Measurements from ENCODE around the gene LONP2. TPM values are rescaled to one million over a fixed set of nuclear protein-coding genes. Genes with fewer than 3 reads are reported as not detected.
"Not testable (repeated sequence)": the region's sequence is repeated elsewhere in the genome, so short reads cannot be mapped to it uniquely, and the experiment has no call there.

The LONP2 gene
- polyA plus RNA-seq, 3 donors: 21.5 to 35.6 (median 26.0) TPM

- H3K9me3 ChIP-seq (replicated peaks in 1 of 2; ENCODE audit: control insufficient read depth in 1 of 2, insufficient read depth in 1 of 2, low read length in 2 of 2): no peaks in the 10 kb centered on the region
- Mint-ChIP-seq H3K36me3 (peaks cover 65 to 73% of the 10 kb centered on the region in 2 donors), H3K4me3 (no peak overlapping the region), H3K4me1 (peaks cover 8% of the 10 kb centered on the region), H3K9me3 (no peaks in the 10 kb centered on the region), H3K27me3 (ENCODE audit: low read depth in 3 of 3) (no peaks in the 10 kb centered on the region), H3K27ac (peak overlapping the region in 5 of 7 donors; percentile 1 to 68 (median 63))
- H2AFZ ChIP-seq (ENCODE audit: insufficient read depth, low read depth, low read length, poor library complexity, severe bottlenecking): no peak overlapping the region
- no peak overlapping the region for H3K4me3 ChIP-seq (replicated peaks in 1 of 3; ENCODE audit: low read depth in 2 of 3, low read length in 3 of 3)
- intact Hi-C loops (cut with micrococcal nuclease): loop anchor here (2.0 to 5.0 kb wide), 5 partner anchors 34 to 279 kb away; partner anchors contain the start of gene SIAH1 (in 1 of the 2)
- peaks cover 56 to 83% of the 10 kb centered on the region in 2 donors for H3K36me3 ChIP-seq (replicated peaks in 1 of 2; ENCODE audit: control insufficient read depth in 1 of 2, insufficient read depth in 2 of 2, low read length in 2 of 2)
- H3K27ac ChIP-seq (ENCODE audit: low read depth in 1 of 2, low read length in 2 of 2): no peak overlapping the region
- H3K79me2 ChIP-seq (ENCODE audit: insufficient read depth, low read length): peaks cover 31% of the 10 kb centered on the region
- WGBS (ENCODE audit: insufficient coverage): 4% methylated on average over 4 of the region's 7 CpGs
- no peak overlapping the region for H3K9ac ChIP-seq (ENCODE audit: insufficient read depth, low read length, poor library complexity, severe bottlenecking)
- H3K27me3 ChIP-seq (ENCODE audit: control insufficient read depth in 2 of 2, insufficient read depth in 2 of 2, low read length in 2 of 2): no peaks in the 10 kb centered on the region
- TF ChIP-seq, protein P1, sequence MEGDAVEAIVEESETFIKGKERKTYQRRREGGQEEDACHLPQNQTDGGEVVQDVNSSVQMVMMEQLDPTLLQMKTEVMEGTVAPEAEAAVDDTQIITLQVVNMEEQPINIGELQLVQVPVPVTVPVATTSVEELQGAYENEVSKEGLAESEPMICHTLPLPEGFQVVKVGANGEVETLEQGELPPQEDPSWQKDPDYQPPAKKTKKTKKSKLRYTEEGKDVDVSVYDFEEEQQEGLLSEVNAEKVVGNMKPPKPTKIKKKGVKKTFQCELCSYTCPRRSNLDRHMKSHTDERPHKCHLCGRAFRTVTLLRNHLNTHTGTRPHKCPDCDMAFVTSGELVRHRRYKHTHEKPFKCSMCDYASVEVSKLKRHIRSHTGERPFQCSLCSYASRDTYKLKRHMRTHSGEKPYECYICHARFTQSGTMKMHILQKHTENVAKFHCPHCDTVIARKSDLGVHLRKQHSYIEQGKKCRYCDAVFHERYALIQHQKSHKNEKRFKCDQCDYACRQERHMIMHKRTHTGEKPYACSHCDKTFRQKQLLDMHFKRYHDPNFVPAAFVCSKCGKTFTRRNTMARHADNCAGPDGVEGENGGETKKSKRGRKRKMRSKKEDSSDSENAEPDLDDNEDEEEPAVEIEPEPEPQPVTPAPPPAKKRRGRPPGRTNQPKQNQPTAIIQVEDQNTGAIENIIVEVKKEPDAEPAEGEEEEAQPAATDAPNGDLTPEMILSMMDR (IDR thresholded peaks at IDR 0.05): peak; percentile 96
- peak; percentile 78 to 84 (median 82) for DNase-seq
- peaks cover 38% of the 10 kb centered on the region for H4K20me1 ChIP-seq (ENCODE audit: insufficient read depth, low read length)
- H3K4me2 ChIP-seq (replicated peaks; ENCODE audit: extremely low read depth, low read length, poor library complexity, severe bottlenecking): no peak overlapping the region
- H3K4me1 ChIP-seq (ENCODE audit: control insufficient read depth in 1 of 2, insufficient read depth in 2 of 2, low read length in 2 of 2): no peaks in the 10 kb centered on the region
Observed at GRCh38 chr16:48353565-48354163, 109.6 kb downstream of the LONP2 start.

DNA sequence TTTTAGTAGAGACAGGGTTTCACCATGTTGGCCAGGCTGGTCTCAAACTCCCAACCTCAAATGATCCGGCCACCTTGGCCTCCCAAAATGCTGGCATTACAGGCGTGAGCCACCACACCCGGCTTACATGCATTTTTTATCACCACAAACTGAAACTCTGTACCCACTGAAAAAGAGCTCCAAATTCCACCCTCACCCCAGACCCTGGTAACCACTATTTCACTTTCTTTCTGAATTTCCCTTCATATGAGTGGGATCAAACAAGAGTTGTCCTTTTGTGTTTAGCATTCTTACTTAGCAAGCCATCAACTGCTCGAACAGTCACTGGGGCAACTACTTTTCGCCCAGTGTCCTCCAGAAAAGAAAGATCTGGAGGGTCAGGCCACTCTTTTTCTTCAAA is 110.3 kb downstream of the LONP2 start:
- not testable (repeated sequence) for H3K4me1 Mint-ChIP-seq; H3K4me2 ChIP-seq (replicated peaks; ENCODE audit: extremely low read depth, low read length, poor library complexity, severe bottlenecking); DNase-seq; H3K4me3 Mint-ChIP-seq; H3K9ac ChIP-seq (ENCODE audit: insufficient read depth, low read length, poor library complexity, severe bottlenecking); H3K27me3 Mint-ChIP-seq (ENCODE audit: low read depth in 3 of 3); H2AFZ ChIP-seq (ENCODE audit: insufficient read depth, low read depth, low read length, poor library complexity, severe bottlenecking); H3K4me3 ChIP-seq (replicated peaks in 1 of 3; ENCODE audit: low read depth in 2 of 3, low read length in 3 of 3); H3K4me1 ChIP-seq (ENCODE audit: control insufficient read depth in 1 of 2, insufficient read depth in 2 of 2, low read length in 2 of 2); H3K9me3 ChIP-seq (replicated peaks in 1 of 2; ENCODE audit: control insufficient read depth in 1 of 2, insufficient read depth in 1 of 2, low read length in 2 of 2); H3K27ac ChIP-seq (ENCODE audit: low read depth in 1 of 2, low read length in 2 of 2); H3K9me3 Mint-ChIP-seq; H3K27me3 ChIP-seq (ENCODE audit: control insufficient read depth in 2 of 2, insufficient read depth in 2 of 2, low read length in 2 of 2)
- WGBS (ENCODE audit: insufficient coverage): no CpG with 5 or more reads among the region's 5 CpGs
- Mint-ChIP-seq H3K27ac (peak overlapping the region in 4 of 7 donors; percentile 13 to 64 (median 38)), H3K36me3 (peaks cover 57 to 71% of the 10 kb centered on the region in 2 donors)
- peaks cover 39% of the 10 kb centered on the region for H3K79me2 ChIP-seq (ENCODE audit: insufficient read depth, low read length)
- peaks cover 49 to 80% of the 10 kb centered on the region in 2 donors for H3K36me3 ChIP-seq (replicated peaks in 1 of 2; ENCODE audit: control insufficient read depth in 1 of 2, insufficient read depth in 2 of 2, low read length in 2 of 2)
- intact Hi-C loops (cut with micrococcal nuclease): loop anchor here (5.0 kb wide), 3 partner anchors 33 to 278 kb away; partner anchors contain the start of gene SIAH1 (in 1 of the 2)
- H4K20me1 ChIP-seq (ENCODE audit: insufficient read depth, low read length): peaks cover 45% of the 10 kb centered on the region
